Lower leg skin (tissue), 3 donors: ENCODE results near the gene RLIM.

Experiments
- CTCF ChIP-seq, 3 donors: fragments of 450-650 bp; IDR thresholded peaks; one replicate each; pipeline ENCODE4 v1.5.1; 2016; ENCODE audit warnings: antibody characterized with exemption in 3 of 3, mild to moderate bottlenecking in 3 of 3, moderate library complexity in 2 of 3
- POLR2A ChIP-seq, 2 donors: fragments of 450-650 bp; IDR thresholded peaks; one replicate each; pipeline ENCODE4 v1.6.1; 2016 to 2017; ENCODE audit warnings: antibody characterized with exemption in 2 of 2, mild to moderate bottlenecking in 1 of 2, moderate library complexity in 1 of 2

DNA sequence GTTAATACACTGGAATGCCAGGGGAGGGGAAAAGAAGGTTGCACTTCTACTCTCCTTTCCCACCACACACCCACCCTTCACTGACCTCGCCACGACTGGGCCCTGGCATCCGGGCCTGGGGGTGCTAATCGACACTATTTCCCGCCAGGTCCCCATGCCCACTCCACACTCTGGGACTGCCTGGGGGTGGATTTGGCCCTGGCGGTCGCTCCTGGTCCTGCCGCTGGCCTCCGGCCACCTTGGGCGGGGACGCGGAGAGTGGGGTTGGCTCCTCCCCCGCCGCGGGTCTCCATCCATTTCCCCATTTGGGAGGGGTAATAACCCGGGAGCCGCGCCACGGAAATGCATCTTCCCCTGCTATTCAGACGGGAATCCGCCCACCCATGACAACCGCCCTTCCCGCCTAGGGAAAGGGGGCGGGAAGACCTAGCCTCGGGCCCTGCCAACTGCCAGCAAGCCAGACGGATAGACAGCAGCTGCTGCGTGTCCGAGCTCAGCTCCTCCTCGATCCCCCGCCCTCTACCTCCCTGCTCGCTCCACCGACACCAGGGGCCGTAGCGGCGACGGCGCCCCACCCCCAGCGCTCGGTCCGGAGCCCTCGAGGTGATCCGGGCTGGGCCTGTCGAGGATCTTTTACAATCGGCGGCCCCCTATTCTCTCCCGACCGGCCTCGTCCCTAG is 78.1 kb downstream of the RLIM start:
- no peak for TF ChIP-seq CTCF (IDR thresholded peaks at IDR 0.05)
- TF ChIP-seq POLR2A (IDR thresholded peaks at IDR 0.05), result no peak
